ENCODE measurements around the gene SLC10A3.

SLC10A3 gene

GRCh38 chrX:154463611-154464220 is 26.7 kb downstream of the SLC10A3 start:
- no peak overlapping the region for H2AFZ ChIP-seq (ENCODE audit: low read depth)
- no peaks in the 10 kb centered on the region for H4K20me1 ChIP-seq (ENCODE audit: insufficient read depth)
- H3K4me2 ChIP-seq = no peak overlapping the region
- TF ChIP-seq CTCF (conservative IDR thresholded peaks at IDR 0.05; ENCODE audit: low read depth, low read length) = no peak
- no peaks in the 10 kb centered on the region for H3K36me3 ChIP-seq (ENCODE audit: insufficient read depth)
- H3K9ac ChIP-seq = no peak overlapping the region
- H3K4me3 ChIP-seq (IDR thresholded peaks at IDR 0.05; ENCODE audit: insufficient read depth, low read depth, low read length) = no peak overlapping the region
- H3K27ac ChIP-seq = no peak overlapping the region
- no peaks in the 10 kb centered on the region for H3K27me3 ChIP-seq (ENCODE audit: insufficient read depth, low read depth)
- H3K4me1 ChIP-seq (ENCODE audit: low read depth, poor library complexity, severe bottlenecking) = no peaks in the 10 kb centered on the region
- no peaks in the 10 kb centered on the region for H3K79me2 ChIP-seq (ENCODE audit: insufficient read depth, low read depth)

GRCh38 chrX:154462396-154462795 is 28.0 kb downstream of the SLC10A3 start:
- Histone ChIP-seq H3K27me3 (ENCODE audit: insufficient read depth, low read depth) (no peaks in the 10 kb centered on the region), H3K4me3 (IDR thresholded peaks at IDR 0.05; ENCODE audit: insufficient read depth, low read depth, low read length) (no peak overlapping the region), H3K4me1 (ENCODE audit: low read depth, poor library complexity, severe bottlenecking) (peaks cover 1% of the 10 kb centered on the region), H3K36me3 (ENCODE audit: insufficient read depth) (no peaks in the 10 kb centered on the region), H3K4me2 (no peak overlapping the region), H3K27ac (no peak overlapping the region), H4K20me1 (ENCODE audit: insufficient read depth) (no peaks in the 10 kb centered on the region), H3K79me2 (ENCODE audit: insufficient read depth, low read depth) (no peaks in the 10 kb centered on the region), H2AFZ (ENCODE audit: low read depth) (no peak overlapping the region), H3K9ac (no peak overlapping the region)
- no peak for TF ChIP-seq CTCF (conservative IDR thresholded peaks at IDR 0.05; ENCODE audit: low read depth, low read length)

- Histone ChIP-seq H3K4me3 (IDR thresholded peaks at IDR 0.05; ENCODE audit: insufficient read depth, low read depth, low read length) (no peak overlapping the region), H3K4me1 (ENCODE audit: low read depth, poor library complexity, severe bottlenecking) (peaks cover 4% of the 10 kb centered on the region), H3K27ac (no peak overlapping the region), H4K20me1 (ENCODE audit: insufficient read depth) (no peaks in the 10 kb centered on the region), H3K79me2 (ENCODE audit: insufficient read depth, low read depth) (no peaks in the 10 kb centered on the region), H3K4me2 (no peak overlapping the region), H3K27me3 (ENCODE audit: insufficient read depth, low read depth) (no peaks in the 10 kb centered on the region), H3K9ac (no peak overlapping the region), H3K36me3 (ENCODE audit: insufficient read depth) (no peaks in the 10 kb centered on the region), H2AFZ (ENCODE audit: low read depth) (no peak overlapping the region)
- TF ChIP-seq CTCF (conservative IDR thresholded peaks at IDR 0.05; ENCODE audit: low read depth, low read length) = no peak
These were observed 30.1 kb downstream of the SLC10A3 start for GRCh38 chrX:154460326-154460725.

- H3K27me3 ChIP-seq (ENCODE audit: insufficient read depth, low read depth) = no peaks in the 10 kb centered on the region
- H3K27ac ChIP-seq = no peak overlapping the region
- no peak overlapping the region for H2AFZ ChIP-seq (ENCODE audit: low read depth)
- H4K20me1 ChIP-seq (ENCODE audit: insufficient read depth) = no peaks in the 10 kb centered on the region
- no peak for TF ChIP-seq CTCF (conservative IDR thresholded peaks at IDR 0.05; ENCODE audit: low read depth, low read length)
- H3K36me3 ChIP-seq (ENCODE audit: insufficient read depth) = no peaks in the 10 kb centered on the region
- H3K4me3 ChIP-seq (IDR thresholded peaks at IDR 0.05; ENCODE audit: insufficient read depth, low read depth, low read length) = no peak overlapping the region
- H3K9ac ChIP-seq = no peak overlapping the region
- H3K4me1 ChIP-seq (ENCODE audit: low read depth, poor library complexity, severe bottlenecking) = peaks cover 4% of the 10 kb centered on the region
- H3K4me2 ChIP-seq = no peak overlapping the region; the same call in 1 of the 2 replicates
- no peaks in the 10 kb centered on the region for H3K79me2 ChIP-seq (ENCODE audit: insufficient read depth, low read depth)
These were observed 30.6 kb downstream of the SLC10A3 start for GRCh38 chrX:154459832-154460231.
